GM21515 (cell line): ENCODE data around the gene SLC30A1.

ENCODE experiments used
- ATAC-seq: cut with Tn5 transposase; IDR thresholded peaks from one replicate; pipeline ENCODE4 v1.9.1; 2021; ENCODE audit not compliant: unreplicated experiment

SLC30A1 gene

DNA sequence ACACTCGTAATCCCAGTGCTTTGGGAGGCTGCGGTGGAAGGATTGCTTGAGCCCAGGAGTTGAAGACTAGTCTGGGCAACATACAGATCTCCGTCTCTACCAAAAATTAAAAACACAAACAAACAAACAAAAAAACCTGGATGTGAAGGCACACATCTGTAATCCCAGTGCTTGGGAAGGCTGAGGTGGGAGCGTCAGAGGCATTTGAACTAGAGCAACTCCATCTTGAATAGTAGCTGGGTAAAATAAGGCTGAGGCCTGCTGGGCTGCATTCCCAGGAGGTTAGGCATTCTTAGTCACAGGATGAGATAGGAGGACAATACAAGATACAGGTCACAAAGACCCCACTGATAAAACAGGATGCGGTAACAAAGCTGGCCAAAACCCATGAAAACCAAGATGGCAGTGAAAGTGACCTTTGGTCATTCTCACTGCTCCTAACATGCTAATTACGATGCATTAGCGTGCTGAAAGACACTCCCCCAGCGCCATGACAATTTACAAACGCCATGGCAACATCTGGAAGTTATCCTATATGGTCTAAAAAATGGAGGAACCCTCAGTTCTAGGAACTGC, 53.8 kb downstream of the SLC30A1 start:
- no peak for ATAC-seq

DNA sequence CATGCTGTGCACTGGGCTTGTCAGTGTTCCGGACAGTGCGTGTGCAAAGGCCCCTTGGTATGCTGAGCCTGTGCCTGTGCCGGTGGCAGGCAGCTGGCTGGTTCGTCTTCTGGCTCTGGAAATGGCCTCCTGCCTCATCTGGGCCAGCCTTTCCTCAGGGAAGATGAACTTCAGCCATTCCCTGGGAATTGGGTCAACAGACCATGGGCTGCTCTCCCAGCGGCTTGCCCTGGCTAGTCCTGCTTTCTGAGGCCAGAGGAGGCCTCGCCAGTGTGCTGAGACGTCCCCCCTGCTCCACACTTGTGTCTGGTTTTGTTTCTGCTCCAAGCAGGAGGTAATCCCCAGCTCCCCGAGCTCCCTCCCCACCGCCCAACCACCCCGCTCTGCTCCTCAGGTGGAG, 54.4 kb downstream of the SLC30A1 start:
- no peak for ATAC-seq

DNA sequence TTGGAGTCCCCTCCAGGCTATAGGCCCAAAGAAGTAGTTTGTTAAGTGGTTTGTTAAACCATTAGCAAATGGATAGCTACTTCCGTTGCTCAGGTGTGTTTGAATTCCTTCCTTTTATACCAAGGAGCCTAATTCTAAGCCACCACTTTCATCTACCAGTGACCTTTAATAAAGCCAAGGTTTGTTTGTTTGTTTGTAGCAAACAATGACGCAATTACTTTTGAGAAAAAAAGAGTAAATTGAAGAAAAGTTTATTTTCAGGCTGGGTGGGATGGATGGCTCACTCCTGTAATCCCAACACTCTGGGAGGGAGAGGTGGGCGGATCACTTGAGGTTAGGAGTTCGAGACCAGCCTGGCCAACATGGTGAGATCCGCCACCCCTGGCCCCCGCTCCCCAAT, 56.2 kb downstream of the SLC30A1 start:
- ATAC-seq, result no peak
